ENCODE data around the gene TRHDE.

GRCh38 chr12:72289633-72290032, 17.5 kb downstream of the TRHDE start:
- TF ChIP-seq CTCF (IDR thresholded peaks at IDR 0.05) = no peak
- no peak for TF ChIP-seq EP300 (IDR thresholded peaks at IDR 0.05)
- TF ChIP-seq POLR2A (IDR thresholded peaks at IDR 0.05) = no peak

Data from sigmoid colon (tissue), 4 donors.